Choroid plexus epithelial cell (primary cell): Measurements from ENCODE around the gene MXI1.
A peak's percentile ranks its signal among the peaks of the same experiment; 100 is the strongest.

Source experiments
- DNase-seq: peaks from one replicate; pipeline ENCODE4 v3.0.0-alpha.2; 2010; ENCODE audit warnings: low read depth
- H3K4me3 ChIP-seq: 2 replicates; pipeline ENCODE4 v1.5.1; 2011; ENCODE audit warnings: low read depth, mild to moderate bottlenecking, control low read depth, low read length, moderate library complexity
- TF ChIP-seq, protein P1 (sequence below): conservative IDR thresholded peaks from 2 replicates; pipeline ENCODE4 v1.5.1; 2011; ENCODE audit warnings: low read depth, mild to moderate bottlenecking, control low read depth, inconsistent platforms, low read length, moderate library complexity

MXI1 gene

DNA sequence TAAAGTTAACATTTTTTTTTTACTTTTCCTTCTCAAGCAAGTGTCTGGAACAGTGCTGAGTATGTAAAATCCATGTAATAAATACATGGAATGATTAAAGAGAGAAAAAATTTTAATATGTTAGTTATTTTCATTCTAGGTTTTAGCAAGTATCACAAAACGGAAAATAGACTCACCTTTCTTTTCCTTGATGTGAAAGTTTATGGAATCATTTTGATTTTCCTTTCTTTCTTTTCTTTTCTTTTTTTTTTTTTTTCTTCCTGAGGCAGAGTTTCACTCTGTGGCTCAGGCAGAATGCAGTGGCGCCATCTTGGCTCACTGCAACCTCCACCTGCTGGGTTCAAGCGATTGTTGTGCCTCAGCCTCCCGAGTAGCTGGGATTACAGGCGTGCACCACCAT, 69.2 kb downstream of the MXI1 start:
- no peak for DNase-seq
- TF ChIP-seq, protein P1, sequence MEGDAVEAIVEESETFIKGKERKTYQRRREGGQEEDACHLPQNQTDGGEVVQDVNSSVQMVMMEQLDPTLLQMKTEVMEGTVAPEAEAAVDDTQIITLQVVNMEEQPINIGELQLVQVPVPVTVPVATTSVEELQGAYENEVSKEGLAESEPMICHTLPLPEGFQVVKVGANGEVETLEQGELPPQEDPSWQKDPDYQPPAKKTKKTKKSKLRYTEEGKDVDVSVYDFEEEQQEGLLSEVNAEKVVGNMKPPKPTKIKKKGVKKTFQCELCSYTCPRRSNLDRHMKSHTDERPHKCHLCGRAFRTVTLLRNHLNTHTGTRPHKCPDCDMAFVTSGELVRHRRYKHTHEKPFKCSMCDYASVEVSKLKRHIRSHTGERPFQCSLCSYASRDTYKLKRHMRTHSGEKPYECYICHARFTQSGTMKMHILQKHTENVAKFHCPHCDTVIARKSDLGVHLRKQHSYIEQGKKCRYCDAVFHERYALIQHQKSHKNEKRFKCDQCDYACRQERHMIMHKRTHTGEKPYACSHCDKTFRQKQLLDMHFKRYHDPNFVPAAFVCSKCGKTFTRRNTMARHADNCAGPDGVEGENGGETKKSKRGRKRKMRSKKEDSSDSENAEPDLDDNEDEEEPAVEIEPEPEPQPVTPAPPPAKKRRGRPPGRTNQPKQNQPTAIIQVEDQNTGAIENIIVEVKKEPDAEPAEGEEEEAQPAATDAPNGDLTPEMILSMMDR = no peak
- H3K4me3 ChIP-seq = no peak overlapping the region

DNA sequence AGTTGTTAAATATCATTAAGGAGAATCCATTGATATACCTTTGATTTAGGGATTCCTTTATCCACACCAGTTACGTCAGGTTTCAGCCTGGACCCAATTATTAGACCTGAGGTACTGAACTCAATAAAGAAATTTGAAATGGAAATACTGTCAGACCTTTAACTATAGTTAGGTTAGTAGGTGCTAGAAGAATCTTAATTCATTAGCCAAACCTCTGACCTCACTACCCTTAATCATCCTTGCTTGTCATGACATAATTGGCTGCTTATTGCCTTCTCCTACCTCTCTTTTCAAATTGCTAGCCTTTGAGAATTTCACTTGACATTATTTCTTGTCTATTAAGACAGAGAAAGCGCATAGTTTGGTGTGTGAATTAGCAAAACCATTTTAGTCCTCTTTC, 70.2 kb downstream of the MXI1 start:
- TF ChIP-seq, protein P1 = no peak
- DNase-seq = no peak
- no peak overlapping the region for H3K4me3 ChIP-seq

DNA sequence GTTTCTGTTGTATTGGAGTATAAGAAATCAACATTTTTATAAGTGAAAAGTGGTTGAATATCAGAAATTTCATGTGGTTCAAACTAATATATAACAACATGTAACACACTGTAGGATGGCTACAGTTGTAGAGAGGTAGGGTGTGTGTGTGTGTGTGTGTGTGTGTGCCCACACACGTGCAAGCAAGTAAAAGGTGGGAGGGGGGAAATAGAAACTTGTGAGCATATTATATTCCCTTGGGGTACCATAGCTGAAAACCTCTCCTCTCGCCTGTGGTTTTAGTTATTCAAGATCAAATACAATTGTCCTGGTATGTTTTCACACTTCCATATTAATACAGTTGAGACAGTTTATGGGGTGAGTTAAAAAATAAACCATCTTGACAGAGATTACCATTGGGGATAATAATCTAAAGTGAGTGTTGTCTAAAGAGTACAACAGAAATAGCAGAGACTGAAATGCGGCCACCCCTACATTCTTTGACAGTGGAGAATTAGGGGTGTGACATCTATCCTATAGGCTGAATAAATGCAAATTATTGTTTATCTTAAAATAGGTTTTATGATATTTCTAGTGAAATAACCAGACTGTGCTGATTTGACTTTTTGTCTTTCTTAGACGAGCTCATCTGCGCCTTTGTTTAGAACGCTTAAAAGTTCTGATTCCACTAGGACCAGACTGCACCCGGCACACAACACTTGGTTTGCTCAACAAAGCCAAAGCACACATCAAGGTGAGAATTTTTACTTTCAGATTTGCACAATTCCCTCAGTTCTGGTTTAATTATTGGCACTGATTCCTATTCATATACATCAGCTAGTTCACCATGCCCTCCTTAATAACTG, 71.4 kb downstream of the MXI1 start:
- H3K4me3 ChIP-seq = no peak overlapping the region
- TF ChIP-seq, protein P1 = no peak

DNA sequence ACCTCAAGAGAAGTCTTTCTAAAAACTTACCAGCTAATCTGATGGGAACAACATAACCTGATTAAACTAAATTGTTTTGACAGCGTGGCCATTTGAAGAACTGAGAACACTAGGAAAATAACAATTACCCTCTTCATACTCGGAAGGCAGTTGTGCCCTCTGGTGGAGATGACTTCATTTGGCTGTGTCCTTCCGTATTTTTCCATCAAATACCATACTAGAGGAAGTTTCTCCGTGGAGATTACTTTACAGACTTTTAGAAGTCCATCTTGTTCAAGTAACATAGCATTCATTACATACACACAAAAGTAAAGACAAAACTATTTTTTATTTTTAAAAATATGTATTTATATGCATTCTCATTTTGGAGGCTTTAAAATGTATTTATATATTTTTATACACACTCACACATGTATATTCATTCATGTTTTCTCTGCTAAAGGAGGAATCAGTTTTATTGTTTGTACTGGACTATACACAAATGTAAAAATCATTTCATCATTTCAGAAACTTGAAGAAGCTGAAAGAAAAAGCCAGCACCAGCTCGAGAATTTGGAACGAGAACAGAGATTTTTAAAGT, 72.1 kb downstream of the MXI1 start:
- DNase-seq = peak; percentile 82
- H3K4me3 ChIP-seq = no peak overlapping the region
- TF ChIP-seq, protein P1 = peak; percentile 83

More for the DNA sequence above, 71.4 kb downstream of the MXI1 start:
- DNase-seq = no peak

DNA sequence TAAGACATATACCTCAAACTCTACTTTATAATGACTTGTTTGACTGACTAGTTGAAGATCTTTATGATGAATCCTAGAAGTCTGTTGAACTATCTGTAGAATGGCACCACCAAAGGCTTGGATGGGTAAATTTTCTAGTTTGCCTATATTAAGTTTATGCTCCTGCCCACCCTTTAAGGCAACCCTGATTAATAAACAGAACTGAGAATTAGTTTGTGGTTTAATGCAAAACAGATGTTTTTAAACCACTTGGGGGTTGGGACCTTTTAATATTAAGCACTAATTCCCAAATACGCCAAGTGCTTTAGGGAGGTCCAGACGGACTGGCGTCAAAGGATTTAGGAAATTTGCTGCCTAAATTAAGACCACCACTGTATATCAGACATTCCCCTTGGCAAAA, 76.9 kb downstream of the MXI1 start:
- no peak overlapping the region for H3K4me3 ChIP-seq
- TF ChIP-seq, protein P1 = no peak
- no peak for DNase-seq

DNA sequence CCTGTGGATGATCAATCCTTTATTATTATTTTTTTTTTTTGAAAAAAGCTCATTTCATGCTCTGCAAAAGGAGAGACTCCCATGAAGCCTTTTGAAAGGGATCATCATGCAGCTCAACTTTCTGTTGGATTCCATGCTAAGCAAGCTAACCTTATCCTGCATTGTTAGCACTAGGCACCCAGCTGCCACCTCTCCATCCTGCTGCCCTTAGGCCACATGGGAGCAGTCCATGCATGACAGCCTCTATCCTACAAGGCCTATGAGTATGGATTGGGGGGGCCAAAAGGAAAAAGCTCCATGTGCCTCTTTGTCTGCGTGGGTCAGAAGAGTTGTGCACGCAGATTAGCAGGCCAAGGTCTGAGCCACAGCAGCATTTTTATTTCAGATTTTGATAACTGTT, 78.1 kb downstream of the MXI1 start:
- DNase-seq = no peak
- no peak overlapping the region for H3K4me3 ChIP-seq
- TF ChIP-seq, protein P1 = no peak

DNA sequence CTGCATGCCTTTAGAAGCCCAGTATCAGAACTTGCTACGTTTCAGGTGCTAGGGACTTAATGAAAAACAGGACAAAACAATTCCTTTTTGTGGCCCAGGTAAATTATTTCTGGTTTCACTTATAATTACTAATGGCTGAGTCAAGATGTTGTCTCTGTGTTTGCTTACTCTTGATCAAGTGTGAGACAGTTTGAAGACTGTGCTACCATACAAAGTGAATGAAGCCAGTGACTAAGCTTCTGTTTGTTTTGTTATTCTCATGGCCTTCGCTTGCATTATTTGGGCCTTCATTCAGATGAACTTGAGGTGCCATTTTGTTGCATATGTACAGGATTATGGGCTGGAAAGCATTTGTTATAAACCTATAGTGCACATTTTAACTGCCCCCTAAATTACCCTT, 79.4 kb downstream of the MXI1 start:
- no peak for DNase-seq
- H3K4me3 ChIP-seq = no peak overlapping the region
- TF ChIP-seq, protein P1 = no peak
